GM21447 (cell line): ENCODE data around the gene NGEF.

Experiments used
- ATAC-seq: cut with Tn5 transposase; IDR thresholded peaks from one replicate; pipeline ENCODE4 v1.9.1; 2021; ENCODE audit not compliant: unreplicated experiment

Gene NGEF

DNA sequence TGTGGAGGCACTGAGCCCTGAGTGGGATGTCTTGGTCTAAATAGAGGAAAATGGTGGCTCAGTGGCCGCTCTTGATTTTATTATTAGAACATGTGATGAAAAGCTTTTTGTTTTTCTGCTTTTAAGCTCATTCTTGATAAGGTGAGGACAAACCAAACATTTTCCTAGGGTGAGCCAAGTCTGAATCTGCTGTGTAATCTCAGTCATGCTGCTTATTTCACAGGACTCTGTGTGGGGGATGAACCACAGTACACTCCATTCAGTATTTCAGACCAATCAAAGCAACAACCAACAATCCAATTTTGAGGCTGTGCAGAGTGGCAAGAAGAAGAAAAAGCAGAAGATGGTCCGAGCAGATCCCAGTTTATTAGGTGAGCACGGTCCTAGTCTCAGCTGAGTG, 163.0 kb downstream of the NGEF start:
- ATAC-seq = no peak

DNA sequence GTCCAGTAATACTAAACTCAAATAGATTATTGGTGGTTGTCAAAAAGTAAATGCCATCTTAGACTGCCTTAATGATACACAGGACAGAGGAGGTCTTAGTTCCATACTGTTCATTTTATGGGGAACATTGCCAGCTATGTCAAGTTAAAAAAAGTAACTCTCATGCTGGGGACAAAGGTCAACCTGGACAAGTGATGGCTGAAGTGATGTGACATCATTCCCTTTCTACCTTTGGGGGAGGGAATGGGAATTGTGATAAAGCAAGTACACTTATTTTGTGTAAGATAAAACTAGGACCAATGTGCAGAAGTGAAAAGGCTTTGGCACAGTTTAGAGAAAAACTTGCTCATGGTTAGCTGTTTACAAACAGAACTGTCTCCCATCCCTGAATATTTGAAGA, 167.0 kb downstream of the NGEF start:
- no peak for ATAC-seq

DNA sequence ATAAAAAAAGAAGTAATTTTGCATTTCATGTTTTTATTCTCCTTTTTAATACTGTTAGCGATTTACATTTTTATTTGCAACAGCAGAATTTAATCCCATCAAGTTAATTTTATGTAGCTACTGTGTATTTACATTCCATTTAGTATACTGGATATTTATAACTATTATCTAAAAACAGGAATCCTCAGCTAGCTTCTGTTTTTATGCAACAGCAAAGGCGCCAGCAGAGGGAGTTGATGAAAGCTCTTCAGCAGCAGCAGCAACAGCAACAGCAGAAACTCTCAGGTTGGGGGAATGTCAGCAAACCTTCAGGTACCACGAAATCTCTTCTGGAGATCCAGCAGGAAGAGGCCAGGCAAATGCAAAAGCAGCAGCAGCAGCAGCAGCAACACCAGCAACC, 169.2 kb downstream of the NGEF start:
- ATAC-seq = no peak

DNA sequence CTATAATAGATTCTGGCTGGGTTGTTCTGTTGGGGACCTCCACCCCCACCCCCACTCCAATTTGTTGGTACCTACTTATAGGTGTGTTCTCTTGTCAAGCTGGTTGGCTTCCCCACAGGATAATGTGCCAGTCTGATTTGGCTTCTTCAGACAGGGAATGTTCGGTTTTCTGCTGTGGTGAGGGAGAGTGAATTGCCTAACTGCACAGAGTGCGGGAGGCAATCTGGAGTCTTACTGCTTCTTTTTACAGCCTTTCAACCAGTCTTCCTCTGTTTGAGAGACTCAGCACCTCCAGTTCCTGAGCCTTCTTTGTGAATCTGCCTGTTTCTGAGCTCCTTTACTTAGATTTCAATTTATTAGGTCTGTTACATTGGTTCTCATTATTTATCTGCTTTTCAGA, 170.4 kb downstream of the NGEF start:
- no peak for ATAC-seq

DNA sequence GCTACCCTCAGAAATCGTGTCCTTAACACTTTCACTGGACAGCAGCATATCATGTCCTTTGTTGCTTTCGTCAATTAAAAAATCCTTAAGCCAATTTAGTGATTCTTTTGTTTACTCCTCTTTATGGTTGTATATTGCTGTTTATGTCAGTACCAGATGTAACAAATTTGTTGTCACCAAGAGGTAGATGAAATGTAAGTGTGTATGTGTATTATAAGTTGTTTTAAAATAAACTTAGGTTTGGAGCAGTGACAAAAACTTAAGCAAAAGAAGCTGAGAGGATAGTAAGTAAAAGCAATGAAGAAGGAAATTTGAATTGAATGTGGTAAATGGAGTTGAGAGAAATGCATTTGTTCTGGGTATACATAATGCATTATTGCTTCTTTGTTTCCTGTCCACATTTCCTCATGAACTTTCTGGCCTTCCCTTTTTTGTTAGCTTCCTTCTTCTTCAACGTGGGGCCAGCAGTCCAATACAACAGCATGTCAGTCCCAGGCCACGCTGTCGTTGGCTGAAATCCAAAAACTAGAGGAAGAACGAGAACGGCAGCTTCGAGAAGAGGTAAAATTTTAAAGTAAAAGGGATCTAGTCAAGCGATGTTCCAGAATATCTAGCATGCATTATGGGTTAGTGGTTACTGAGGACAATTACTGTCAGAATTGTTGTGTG, 173.5 kb downstream of the NGEF start:
- no peak for ATAC-seq

DNA sequence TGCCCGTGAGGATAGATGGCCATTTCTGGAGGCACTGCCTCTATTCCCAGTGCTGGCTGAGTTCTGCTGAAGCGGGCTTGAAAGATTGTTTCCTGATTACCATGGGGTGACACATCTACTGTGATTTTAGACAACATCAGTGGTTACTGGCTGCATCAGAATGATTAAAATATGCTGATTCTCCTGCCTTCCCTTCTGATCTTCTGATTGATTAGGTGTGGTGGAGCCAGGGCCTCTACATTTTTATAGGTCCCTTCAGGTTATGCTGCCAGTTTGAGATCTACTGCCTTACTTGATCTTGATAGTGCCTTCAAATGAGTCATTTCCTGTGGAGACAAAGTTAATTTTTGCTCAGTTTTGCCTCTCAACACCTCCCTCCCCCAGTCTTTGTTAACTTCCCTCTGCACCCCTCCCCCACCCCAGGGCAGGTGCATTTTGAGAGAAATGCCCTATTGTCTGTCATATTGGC, 174.6 kb downstream of the NGEF start:
- peak; percentile 80 for ATAC-seq

DNA sequence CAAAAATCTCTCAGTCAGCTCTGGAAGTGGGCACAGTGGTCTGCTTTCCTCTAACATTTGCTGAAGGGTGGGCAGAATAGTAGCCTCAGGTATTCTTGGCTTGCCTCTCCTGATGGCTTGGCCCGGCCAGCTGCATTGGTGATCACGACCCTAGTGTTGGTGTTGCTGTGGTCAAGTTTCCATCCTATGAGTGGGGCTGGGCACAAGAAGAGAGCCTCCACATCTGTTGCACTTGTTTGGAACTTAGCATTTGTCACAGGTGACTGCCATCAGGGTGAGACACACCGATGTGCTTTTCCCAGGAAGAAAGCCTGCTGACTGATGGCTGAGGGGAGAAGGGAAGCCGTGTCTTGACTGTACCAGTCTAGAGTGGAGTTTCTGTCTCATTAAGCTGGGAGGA, 176.1 kb downstream of the NGEF start:
- ATAC-seq = no peak

DNA sequence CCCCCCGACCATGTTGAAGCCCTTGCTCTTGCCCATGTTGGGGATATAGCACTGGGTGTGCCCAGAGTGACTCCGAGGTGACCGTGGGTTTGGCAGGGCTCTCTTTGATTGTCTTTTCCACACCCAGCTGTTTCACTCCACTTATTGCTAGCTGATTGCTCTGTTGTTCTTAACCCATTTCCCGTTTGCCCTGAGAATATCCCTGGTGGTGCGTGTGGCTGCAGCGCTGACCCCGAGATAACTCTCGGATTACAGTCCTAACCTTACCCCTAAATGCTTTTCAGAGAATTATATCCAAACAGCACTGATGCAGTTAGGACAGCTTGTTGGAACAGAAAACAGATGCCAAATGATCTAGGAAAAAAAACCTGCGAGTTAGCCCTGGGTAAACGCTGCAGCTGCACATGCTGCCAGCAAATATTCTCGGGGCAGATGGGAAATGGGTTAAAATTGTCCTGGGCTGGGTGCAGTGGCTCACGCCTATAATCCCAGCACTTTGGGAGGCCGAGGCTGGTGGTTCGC, 177.3 kb downstream of the NGEF start:
- no peak for ATAC-seq

DNA sequence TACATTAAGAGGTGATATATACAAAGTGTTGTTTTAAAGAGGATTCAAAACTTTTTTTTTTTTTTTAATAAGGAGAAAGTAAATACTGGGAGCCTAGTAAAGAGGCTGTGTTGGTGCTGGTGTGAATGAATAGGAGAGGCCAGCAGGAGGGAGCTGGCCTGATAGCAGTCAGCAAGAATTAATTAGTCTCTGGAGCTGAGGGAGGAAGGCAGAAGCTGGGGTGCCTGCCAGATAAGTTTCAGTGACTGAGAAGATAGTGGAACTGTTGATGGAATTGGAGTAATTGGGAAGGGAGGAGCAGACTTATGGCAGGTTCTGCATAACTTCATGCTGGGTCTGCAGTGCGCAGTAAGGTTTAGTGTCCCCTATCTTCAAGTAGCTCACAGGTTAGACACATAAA, 179.2 kb downstream of the NGEF start:
- no peak for ATAC-seq

DNA sequence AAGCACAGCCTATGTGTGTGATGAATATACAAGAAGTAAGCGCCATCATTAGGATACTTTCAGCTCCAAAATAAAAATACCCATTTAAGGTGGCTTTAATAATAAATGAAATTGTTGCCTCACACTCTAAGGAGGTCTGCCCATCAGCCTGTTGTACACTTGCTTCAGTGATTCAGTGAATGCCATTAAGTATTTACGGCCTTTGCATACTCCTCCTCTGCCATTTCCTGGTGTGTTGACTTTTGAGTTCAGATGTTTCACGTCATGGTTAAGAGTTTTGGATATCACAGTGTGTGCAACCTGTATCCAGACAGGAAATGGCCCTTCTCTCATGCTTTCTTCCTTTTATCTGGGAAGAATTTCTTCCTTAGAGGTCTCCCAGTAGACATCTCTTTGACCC, 181.6 kb downstream of the NGEF start:
- ATAC-seq = no peak

DNA sequence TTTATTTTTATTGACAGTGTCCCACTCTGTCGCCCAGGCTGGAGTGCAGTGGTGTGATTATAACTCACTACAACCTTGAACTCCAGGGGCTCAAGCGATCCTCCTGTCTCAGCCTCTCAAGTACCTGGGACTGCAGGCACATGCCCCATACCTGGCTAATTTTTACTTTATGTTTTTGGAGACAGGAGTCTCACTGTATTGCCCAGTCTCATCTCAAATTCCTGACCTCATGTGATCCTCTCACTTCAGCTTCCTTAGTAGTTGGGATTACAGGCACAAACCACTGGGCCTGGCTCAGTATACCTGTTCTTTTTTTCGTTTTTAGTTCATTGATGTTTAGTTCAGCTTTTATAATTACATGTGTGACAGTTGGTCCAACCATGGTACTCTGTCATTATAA, 183.1 kb downstream of the NGEF start:
- ATAC-seq = no peak
